ENCODE data around the gene LINC00632. TPM values are rescaled to one million over a fixed set of nuclear protein-coding genes. Genes with fewer than 3 reads are reported as not detected.
A peak's percentile ranks its signal among the peaks of the same experiment; 100 is the strongest.
"Not testable (repeated sequence)": the region's sequence is repeated elsewhere in the genome, so short reads cannot be mapped to it uniquely, and the experiment has no call there.

LINC00632 gene
- total RNA-seq, 4 donors from 2014 or later, result 10.0 to 164 (median 19.0) TPM

DNA sequence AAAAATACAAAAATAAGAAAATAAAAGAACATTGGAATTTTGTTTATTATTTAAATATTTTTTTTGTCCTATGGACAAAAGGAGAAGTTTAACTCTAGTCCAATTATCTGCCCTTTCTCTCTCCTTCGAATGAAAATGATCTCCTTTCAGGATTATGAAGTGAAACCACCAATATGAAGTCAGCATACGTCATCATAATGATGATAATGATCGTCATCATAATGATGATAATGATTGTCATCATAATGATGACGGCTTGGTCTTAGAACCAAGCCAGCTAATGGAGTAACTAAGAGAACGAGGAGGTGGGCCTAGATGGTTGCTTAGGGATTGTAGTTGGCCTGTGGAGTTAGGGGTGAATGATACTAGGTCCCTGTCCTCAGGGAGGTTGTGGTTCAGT lies 21.9 kb upstream of the LINC00632 start:
- H3K9me3 ChIP-seq, result no peaks in the 10 kb centered on the region
- in situ Hi-C loops (cut with MboI; ENCODE audit: low pct_ligation_motif_present in 1 of 4, low pct_unique_long_range_greater_than_20kb in 1 of 4, low sequenced_read_pairs in 3 of 4), result no loop called here
- intact Hi-C loops (cut with DNase I; ENCODE audit: low total_unique reads), result no loop called here
- no peaks in the 10 kb centered on the region for H3K27me3 ChIP-seq
- 63 to 73% methylated on average over 3 to 5 of the region's 5 CpGs for WGBS, 2 donors (ENCODE audit: low coverage in 1 of 2)
- no peaks in the 10 kb centered on the region for H3K36me3 ChIP-seq
- no peak overlapping the region for H3K27ac ChIP-seq
- TF ChIP-seq EP300 (IDR thresholded peaks at IDR 0.05; ENCODE audit: low read depth), result no peak
- TF ChIP-seq, protein P1, sequence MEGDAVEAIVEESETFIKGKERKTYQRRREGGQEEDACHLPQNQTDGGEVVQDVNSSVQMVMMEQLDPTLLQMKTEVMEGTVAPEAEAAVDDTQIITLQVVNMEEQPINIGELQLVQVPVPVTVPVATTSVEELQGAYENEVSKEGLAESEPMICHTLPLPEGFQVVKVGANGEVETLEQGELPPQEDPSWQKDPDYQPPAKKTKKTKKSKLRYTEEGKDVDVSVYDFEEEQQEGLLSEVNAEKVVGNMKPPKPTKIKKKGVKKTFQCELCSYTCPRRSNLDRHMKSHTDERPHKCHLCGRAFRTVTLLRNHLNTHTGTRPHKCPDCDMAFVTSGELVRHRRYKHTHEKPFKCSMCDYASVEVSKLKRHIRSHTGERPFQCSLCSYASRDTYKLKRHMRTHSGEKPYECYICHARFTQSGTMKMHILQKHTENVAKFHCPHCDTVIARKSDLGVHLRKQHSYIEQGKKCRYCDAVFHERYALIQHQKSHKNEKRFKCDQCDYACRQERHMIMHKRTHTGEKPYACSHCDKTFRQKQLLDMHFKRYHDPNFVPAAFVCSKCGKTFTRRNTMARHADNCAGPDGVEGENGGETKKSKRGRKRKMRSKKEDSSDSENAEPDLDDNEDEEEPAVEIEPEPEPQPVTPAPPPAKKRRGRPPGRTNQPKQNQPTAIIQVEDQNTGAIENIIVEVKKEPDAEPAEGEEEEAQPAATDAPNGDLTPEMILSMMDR (IDR thresholded peaks at IDR 0.05), result no peak
- TF ChIP-seq POLR2A (IDR thresholded peaks at IDR 0.05), result no peak
- no peak for TF ChIP-seq POLR2AphosphoS5 (IDR thresholded peaks at IDR 0.05)
- no peaks in the 10 kb centered on the region for H3K4me1 ChIP-seq
- no peak overlapping the region for H3K4me3 ChIP-seq
- DNase-seq, result no peak

- 89% methylated on average over 4 of the region's 4 CpGs; no CpG with 5 or more reads in 1 of the 2 donors for WGBS, 2 donors (ENCODE audit: low coverage in 1 of 2)
These were observed 18.0 kb upstream of the LINC00632 start for GRCh38 chrX:140691596-140691995.

DNA sequence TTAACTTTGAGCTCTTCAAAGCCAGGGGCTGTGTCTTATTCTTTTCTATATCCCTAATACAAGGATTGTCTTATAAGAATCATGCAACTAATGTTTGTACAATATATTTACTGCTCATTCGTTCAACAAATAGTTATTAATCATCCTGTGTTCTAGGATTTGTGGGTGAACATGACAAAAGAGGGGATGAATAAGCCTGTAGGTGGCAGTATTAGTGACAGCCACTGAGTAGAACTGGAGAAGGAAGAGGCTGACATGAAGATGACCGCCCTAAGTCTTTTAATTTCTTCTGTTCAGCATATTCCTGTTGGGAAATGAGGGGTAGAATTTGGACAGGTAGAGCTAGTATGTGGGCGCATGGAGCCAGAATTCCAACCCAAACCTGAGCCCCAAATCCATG lies 11.9 kb upstream of the LINC00632 start:
- Histone ChIP-seq H3K4me3 (no peak overlapping the region), H3K27ac (no peak overlapping the region), H3K9me3 (no peaks in the 10 kb centered on the region), H3K4me1 (no peaks in the 10 kb centered on the region), H3K27me3 (no peaks in the 10 kb centered on the region), H3K36me3 (no peaks in the 10 kb centered on the region)
- DNase-seq, result no peak
- intact Hi-C loops (cut with DNase I; ENCODE audit: low total_unique reads), result no loop called here
- TF ChIP-seq POLR2A (IDR thresholded peaks at IDR 0.05) (no peak), POLR2AphosphoS5 (IDR thresholded peaks at IDR 0.05) (no peak), EP300 (IDR thresholded peaks at IDR 0.05; ENCODE audit: low read depth) (no peak)
- TF ChIP-seq, protein P1 (IDR thresholded peaks at IDR 0.05), result no peak
- in situ Hi-C loops (cut with MboI; ENCODE audit: low pct_ligation_motif_present in 1 of 4, low pct_unique_long_range_greater_than_20kb in 1 of 4, low sequenced_read_pairs in 3 of 4), result no loop called here
- 75% methylated on average over 2 to 3 of the region's 3 CpGs for WGBS, 2 donors (ENCODE audit: low coverage in 1 of 2)

More at GRCh38 chrX:140691596-140691995, 18.0 kb upstream of the LINC00632 start:
- H3K27ac ChIP-seq; H3K9me3 ChIP-seq; DNase-seq; H3K4me3 ChIP-seq; H3K36me3 ChIP-seq; in situ Hi-C loops (cut with MboI; ENCODE audit: low pct_ligation_motif_present in 1 of 4, low pct_unique_long_range_greater_than_20kb in 1 of 4, low sequenced_read_pairs in 3 of 4); H3K27me3 ChIP-seq; intact Hi-C loops (cut with DNase I; ENCODE audit: low total_unique reads); H3K4me1 ChIP-seq: not testable (repeated sequence)

GRCh38 chrX:140701480-140701879 lies 8.1 kb upstream of the LINC00632 start:
- DNase-seq, result no peak
- in situ Hi-C loops (cut with MboI; ENCODE audit: low pct_ligation_motif_present in 1 of 4, low pct_unique_long_range_greater_than_20kb in 1 of 4, low sequenced_read_pairs in 3 of 4), result no loop called here
- Histone ChIP-seq H3K36me3 (no peaks in the 10 kb centered on the region), H3K9me3 (no peaks in the 10 kb centered on the region), H3K27ac (no peak overlapping the region), H3K4me3 (no peak overlapping the region), H3K4me1 (no peaks in the 10 kb centered on the region), H3K27me3 (no peaks in the 10 kb centered on the region)
- WGBS, 2 donors (ENCODE audit: low coverage in 1 of 2), result 0 to 46% methylated on average over 2 to 9 of the region's 9 CpGs
- TF ChIP-seq, protein P1 (IDR thresholded peaks at IDR 0.05), result peak in 2 of 5 experiments; percentile 17 to 19
- no peak for TF ChIP-seq POLR2A (IDR thresholded peaks at IDR 0.05)
- TF ChIP-seq POLR2AphosphoS5 (IDR thresholded peaks at IDR 0.05), result no peak
- no peak for TF ChIP-seq EP300 (IDR thresholded peaks at IDR 0.05; ENCODE audit: low read depth)
- intact Hi-C loops (cut with DNase I; ENCODE audit: low total_unique reads), result no loop called here

DNA sequence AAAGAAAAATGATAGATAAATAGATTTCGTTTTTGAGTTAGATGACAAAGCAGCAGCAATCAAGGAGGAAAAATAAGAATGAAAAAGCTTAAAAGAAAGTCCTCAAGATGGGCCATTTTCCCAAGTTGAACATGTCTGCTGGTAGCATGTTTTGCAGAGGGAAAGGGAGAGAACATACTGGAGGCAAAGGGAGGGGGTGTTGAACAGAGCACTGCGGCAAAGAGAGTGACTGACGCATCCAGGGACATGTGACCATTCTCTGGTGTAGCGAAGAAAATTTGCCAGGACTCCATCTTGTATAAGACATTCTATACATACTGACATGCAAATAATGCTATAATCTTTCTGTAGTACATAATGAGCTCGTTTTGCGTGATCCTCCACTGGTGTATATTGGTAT lies 1.2 kb downstream of the LINC00632 start:
- in situ Hi-C loops (cut with MboI; ENCODE audit: low pct_ligation_motif_present in 1 of 4, low pct_unique_long_range_greater_than_20kb in 1 of 4, low sequenced_read_pairs in 3 of 4) (no loop called here), intact Hi-C loops (cut with DNase I; ENCODE audit: low total_unique reads) (no loop called here)
- no peaks in the 10 kb centered on the region for H3K27me3 ChIP-seq
- TF ChIP-seq POLR2A (IDR thresholded peaks at IDR 0.05) (no peak), POLR2AphosphoS5 (IDR thresholded peaks at IDR 0.05) (no peak), EP300 (IDR thresholded peaks at IDR 0.05; ENCODE audit: low read depth) (no peak)
- TF ChIP-seq, protein P1 (IDR thresholded peaks at IDR 0.05), result no peak
- H3K4me1 ChIP-seq, result no peaks in the 10 kb centered on the region
- WGBS, 2 donors (ENCODE audit: low coverage in 1 of 2), result 48 to 50% methylated on average over 5 to 6 of the region's 6 CpGs
- no peaks in the 10 kb centered on the region for H3K9me3 ChIP-seq
- no peak for DNase-seq
- no peak overlapping the region for H3K27ac ChIP-seq
- no peak overlapping the region for H3K4me3 ChIP-seq
- no peaks in the 10 kb centered on the region for H3K36me3 ChIP-seq

Data from transverse colon (tissue), 4 donors.